K562 (cell line): ENCODE measurements around the gene HOXB3. TPM values are rescaled to one million over a fixed set of nuclear protein-coding genes. Genes with fewer than 3 reads are reported as not detected.

ENCODE experiments used
- BRD9 ChIP-seq: fragments of 450-650 bp; IDR thresholded peaks from 2 replicates; pipeline ENCODE4 v1.6.1; 2018; ENCODE audit warnings: low read depth; ENCODE audit not compliant: partially characterized antibody
- CHD1 ChIP-seq: fragments of 200-600 bp; sonication (generic); IDR thresholded peaks from one replicate; pipeline ENCODE4 v1.6.1; 2012; ENCODE audit warnings: mild to moderate bottlenecking, moderate library complexity, low read length, inconsistent platforms
- DPF2 ChIP-seq: fragments of 450-650 bp; IDR thresholded peaks from 2 replicates; pipeline ENCODE4 v1.6.1; 2016
- HCFC1 ChIP-seq: IDR thresholded peaks from 2 replicates; pipeline ENCODE4 v1.6.1; 2012; ENCODE audit warnings: low read depth, low read length, improper control_type of control experiment
- KDM5B ChIP-seq: fragments of 200-600 bp; sonication (generic); IDR thresholded peaks from 2 replicates; pipeline ENCODE4 v1.6.1; 2012; ENCODE audit warnings: low read depth, mild to moderate bottlenecking, moderate library complexity, low read length, control low read depth, inconsistent platforms; ENCODE audit not compliant: insufficient replicate concordance
- LCOR ChIP-seq: sonication (generic); formaldehyde crosslinking; IDR thresholded peaks from 2 replicates; pipeline ENCODE4 v1.8.0; 2022; ENCODE audit warnings: mild to moderate bottlenecking, missing genetic modification reagents
- MEIS2 ChIP-seq: fragments of 450-650 bp; IDR thresholded peaks from 2 replicates; pipeline ENCODE4 v1.6.1; 2014; ENCODE audit warnings: mild to moderate bottlenecking; ENCODE audit not compliant: partially characterized antibody
- POLR2A ChIP-seq: fragments of 450-650 bp; conservative IDR thresholded peaks from 2 replicates; pipeline ENCODE4 v1.6.1; 2016
- SAFB2 ChIP-seq: fragments of 200-400 bp; formaldehyde crosslinking; IDR thresholded peaks from 2 replicates; pipeline ENCODE4 v1.6.1; 2018; ENCODE audit warnings: borderline replicate concordance, low read length, low read depth, moderate library complexity; ENCODE audit not compliant: severe bottlenecking
- SRF ChIP-seq, 2 experiments: fragments of 250-450, 450-650 bp in 1 of 2; sonication (Bioruptor Pico) in 1 of 2; sonication (generic) in 1 of 2; formaldehyde crosslinking; IDR thresholded peaks; 2 replicates each; pipeline versions ENCODE4 v1.5.0 to v1.5.1; 2020 to 2022; ENCODE audit warnings: mild to moderate bottlenecking in 1 of 2, missing genetic modification reagents in 1 of 2
- ZNF57 ChIP-seq: fragments of 450-650 bp; formaldehyde crosslinking; IDR thresholded peaks from 2 replicates; pipeline ENCODE4 v1.4.0; 2020; ENCODE audit warnings: mild to moderate bottlenecking, moderate library complexity
- polyA plus RNA-seq, 8 experiments: library from polyadenylated mRNA; depleted of rRNA in 4 of 8; stranded (reverse) in 5 of 8; unstranded in 3 of 8; fragments of >200 nt; fragmentation: Nextera tagmentation in 2 of 8; fragmentation: Illumina TruSeq in 1 of 8; extraction: Ambion mirVana in 2 of 8; extraction: Trizol in 1 of 8; gene quantifications; 2 replicates each; pipeline versions ENCODE4 v1.2.1 to v1.2.3, GENCODE V29; 2011 to 2014; ENCODE audit warnings: inconsistent platforms in 1 of 8, missing spikeins in 1 of 8
- total RNA-seq, 7 experiments: library from RNA; depleted of rRNA in 6 of 7; stranded (reverse); fragments of >200 nt in 6 of 7; fragmentation: Illumina TruSeq in 2 of 7; extraction: Trizol in 2 of 7; gene quantifications; 2 replicates each; pipeline versions ENCODE4 v1.2.1 to v1.2.3, GENCODE V29; 2011 to 2021; ENCODE audit warnings: low replicate concordance in 1 of 7
- TF ChIP-seq, protein P1 (sequence below): fragments of 450-650 bp; IDR thresholded peaks from 2 replicates; pipeline ENCODE4 v1.6.1; 2016
- TF ChIP-seq, protein P2 (sequence below): fragments of 200-800 bp; sonication (Bioruptor generic); IDR thresholded peaks from 2 replicates; pipeline ENCODE4 v1.6.1; 2017; ENCODE audit warnings: missing genetic modification characterization, missing compliant biosample characterization
- TF ChIP-seq, protein P3 (sequence below): fragments of 250-450 bp; sonication (Bioruptor Pico); IDR thresholded peaks from 2 replicates; pipeline ENCODE4 v1.5.0; 2021; ENCODE audit warnings: mild to moderate bottlenecking, borderline replicate concordance

HOXB3 gene
- total and polyA plus RNA-seq, 9 of the 15 experiments (the other 6 are each of a cell fraction or from before 2014, with no cell fraction given), result 2.4 to 41.3 (median 20.2) TPM

DNA sequence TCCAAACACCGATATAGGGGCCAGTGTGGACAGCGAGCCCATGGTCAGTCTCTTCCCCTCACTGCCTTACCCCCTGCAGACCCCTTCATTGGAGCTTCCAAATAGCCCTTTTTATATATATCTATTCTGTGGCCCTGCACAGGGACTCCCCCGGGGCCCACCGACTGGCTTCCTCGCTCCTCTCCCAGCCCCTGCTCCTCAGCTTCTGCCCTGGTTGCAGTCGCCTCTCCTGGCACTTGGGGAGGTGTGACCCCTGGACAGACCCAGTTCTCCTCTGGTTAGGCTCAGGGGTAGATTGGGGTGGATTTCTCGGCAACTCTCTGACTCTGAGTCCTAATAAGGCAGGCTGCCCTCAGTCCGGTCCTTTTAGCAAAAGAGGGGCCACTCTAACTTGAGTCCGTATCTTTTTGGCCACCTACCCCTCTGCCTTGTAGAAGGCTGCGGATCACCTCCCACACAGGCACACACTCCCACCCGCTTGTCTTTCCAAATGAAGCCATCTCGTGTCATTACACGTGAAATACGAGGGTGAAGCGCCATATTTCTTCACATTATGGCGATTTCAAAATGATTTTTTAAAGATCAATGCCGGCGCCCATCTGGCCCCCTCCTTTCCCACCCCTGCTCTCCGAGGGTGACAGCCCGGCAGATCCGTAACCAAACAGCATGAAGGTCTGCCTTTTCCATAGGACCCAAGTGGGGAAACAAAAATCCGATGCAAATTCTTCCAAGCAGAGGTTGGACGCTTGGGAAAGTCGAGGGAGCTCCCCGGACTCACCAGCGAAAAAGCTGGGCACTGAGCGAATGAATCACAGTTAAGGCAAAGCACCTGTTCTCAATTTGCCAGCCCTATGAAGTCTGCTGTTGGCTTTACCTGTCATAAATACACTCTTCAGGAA is 37.8 kb upstream of the HOXB3 start (continued):
- TF ChIP-seq HCFC1, result no peak
- TF ChIP-seq POLR2A, result 0 out of 2 replicates have a peak, but pooled peaks have one; percentile 38
- TF ChIP-seq, protein P1, sequence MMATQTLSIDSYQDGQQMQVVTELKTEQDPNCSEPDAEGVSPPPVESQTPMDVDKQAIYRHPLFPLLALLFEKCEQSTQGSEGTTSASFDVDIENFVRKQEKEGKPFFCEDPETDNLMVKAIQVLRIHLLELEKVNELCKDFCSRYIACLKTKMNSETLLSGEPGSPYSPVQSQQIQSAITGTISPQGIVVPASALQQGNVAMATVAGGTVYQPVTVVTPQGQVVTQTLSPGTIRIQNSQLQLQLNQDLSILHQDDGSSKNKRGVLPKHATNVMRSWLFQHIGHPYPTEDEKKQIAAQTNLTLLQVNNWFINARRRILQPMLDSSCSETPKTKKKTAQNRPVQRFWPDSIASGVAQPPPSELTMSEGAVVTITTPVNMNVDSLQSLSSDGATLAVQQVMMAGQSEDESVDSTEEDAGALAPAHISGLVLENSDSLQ, result peak; percentile 34; the same call in 1 of the 2 replicates
- TF ChIP-seq KDM5B, result peak; percentile 59
- TF ChIP-seq CHD1, result peak; percentile 23
- no peak for TF ChIP-seq LCOR
- TF ChIP-seq ZNF57 (CRISPR knock-in tag), result no peak
- TF ChIP-seq SAFB2, result no peak
- TF ChIP-seq DPF2, result peak; percentile 9; the same call in 1 of the 2 replicates
- TF ChIP-seq MEIS2, result peak; percentile 47
- peak; percentile 41 for TF ChIP-seq BRD9
- peak in 1 of 2 experiments; percentile 51; a peak in 1 of 4 replicates for TF ChIP-seq SRF (CRISPR knock-in tag; IDR thresholded peaks at IDR 0.05)
- TF ChIP-seq, protein P2, sequence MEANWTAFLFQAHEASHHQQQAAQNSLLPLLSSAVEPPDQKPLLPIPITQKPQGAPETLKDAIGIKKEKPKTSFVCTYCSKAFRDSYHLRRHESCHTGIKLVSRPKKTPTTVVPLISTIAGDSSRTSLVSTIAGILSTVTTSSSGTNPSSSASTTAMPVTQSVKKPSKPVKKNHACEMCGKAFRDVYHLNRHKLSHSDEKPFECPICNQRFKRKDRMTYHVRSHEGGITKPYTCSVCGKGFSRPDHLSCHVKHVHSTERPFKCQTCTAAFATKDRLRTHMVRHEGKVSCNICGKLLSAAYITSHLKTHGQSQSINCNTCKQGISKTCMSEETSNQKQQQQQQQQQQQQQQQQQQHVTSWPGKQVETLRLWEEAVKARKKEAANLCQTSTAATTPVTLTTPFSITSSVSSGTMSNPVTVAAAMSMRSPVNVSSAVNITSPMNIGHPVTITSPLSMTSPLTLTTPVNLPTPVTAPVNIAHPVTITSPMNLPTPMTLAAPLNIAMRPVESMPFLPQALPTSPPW (CRISPR knock-in tag), result peak; percentile 46; the same call in 1 of the 2 replicates
- TF ChIP-seq, protein P3, sequence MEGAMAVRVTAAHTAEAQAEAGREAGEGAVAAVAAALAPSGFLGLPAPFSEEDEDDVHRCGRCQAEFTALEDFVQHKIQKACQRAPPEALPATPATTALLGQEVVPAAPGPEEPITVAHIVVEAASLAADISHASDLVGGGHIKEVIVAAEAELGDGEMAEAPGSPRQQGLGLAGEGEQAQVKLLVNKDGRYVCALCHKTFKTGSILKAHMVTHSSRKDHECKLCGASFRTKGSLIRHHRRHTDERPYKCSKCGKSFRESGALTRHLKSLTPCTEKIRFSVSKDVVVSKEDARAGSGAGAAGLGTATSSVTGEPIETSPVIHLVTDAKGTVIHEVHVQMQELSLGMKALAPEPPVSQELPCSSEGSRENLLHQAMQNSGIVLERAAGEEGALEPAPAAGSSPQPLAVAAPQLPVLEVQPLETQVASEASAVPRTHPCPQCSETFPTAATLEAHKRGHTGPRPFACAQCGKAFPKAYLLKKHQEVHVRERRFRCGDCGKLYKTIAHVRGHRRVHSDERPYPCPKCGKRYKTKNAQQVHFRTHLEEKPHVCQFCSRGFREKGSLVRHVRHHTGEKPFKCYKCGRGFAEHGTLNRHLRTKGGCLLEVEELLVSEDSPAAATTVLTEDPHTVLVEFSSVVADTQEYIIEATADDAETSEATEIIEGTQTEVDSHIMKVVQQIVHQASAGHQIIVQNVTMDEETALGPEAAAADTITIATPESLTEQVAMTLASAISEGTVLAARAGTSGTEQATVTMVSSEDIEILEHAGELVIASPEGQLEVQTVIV (CRISPR knock-in tag), result 0 out of 2 replicates have a peak, but pooled peaks have one; percentile 43
